Ureter (tissue), 1 donor: Measurements from ENCODE around the gene WDPCP. TPM values are rescaled to one million over a fixed set of nuclear protein-coding genes. Genes with fewer than 3 reads are reported as not detected.
"Not testable (repeated sequence)": the region's sequence is repeated elsewhere in the genome, so short reads cannot be mapped to it uniquely, and the experiment has no call there.

Experiments used
- DNase-seq: peaks from one replicate; pipeline ENCODE4 v3.0.0-alpha.2; 2020; ENCODE audit warnings: low spot score
- total RNA-seq: library from RNA; stranded (reverse); gene quantifications from one replicate; pipeline ENCODE4 v1.2.4, GENCODE V29; 2023
- donor health status: DM: yes; HTN: yes; CAD: no.

The WDPCP gene
- total RNA-seq, 1 donor from 2014 or later = 22.1 TPM

GRCh38 chr2:63463142-63463541 lies 125.1 kb downstream of the WDPCP start:
- no peak for DNase-seq

DNA sequence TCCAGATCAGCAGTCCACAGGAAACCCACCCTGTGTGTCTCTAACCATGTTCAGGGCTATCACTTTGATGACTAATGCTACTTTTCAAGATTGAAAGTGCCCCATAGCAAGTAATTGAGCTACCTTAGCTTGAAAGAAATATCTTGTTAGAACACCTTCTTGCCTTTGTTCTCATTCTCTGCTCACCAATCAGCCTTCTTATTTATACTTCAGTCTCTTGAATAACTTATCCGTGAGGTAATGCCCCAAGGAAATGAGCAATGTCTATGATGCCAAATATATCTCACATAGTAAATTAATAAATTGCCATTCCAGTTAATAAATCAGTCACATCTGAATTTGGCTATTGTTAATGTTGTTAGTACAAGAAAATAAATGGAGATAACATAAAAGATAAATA lies 141.6 kb downstream of the WDPCP start:
- DNase-seq = no peak

DNA sequence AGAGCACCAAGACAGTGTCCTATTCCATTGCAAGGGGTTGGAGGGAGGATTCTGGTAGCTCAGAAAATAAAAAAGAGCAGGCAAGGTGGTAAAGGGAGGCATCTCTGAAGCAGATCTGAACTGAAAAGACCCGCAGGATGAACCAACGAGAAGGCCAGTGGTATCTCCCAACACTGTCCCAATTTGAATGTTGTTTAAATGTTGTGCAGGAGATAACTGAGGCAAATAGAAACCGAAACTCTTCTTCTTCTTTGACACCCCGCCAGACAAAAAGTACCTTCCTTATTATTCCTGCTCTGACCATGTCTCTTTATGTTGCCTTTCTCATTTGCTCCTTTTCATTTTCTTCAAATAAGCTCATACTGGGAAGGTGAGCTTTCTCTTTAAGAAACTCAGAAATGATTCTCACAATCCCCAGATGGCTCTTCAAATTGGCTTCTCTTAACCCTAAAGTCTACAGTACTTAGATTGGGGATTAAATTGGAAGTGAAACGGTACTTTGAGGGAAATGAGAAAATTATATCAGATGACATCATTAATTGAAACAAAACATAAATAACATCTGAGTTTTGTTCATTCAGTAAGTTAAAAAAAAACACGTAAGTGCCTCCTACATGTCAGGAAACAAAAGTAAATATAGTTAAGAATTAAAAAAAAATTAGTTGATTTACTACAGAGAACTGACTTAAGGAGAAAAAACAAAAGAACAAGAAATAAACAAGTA lies 143.6 kb downstream of the WDPCP start:
- no peak for DNase-seq

DNA sequence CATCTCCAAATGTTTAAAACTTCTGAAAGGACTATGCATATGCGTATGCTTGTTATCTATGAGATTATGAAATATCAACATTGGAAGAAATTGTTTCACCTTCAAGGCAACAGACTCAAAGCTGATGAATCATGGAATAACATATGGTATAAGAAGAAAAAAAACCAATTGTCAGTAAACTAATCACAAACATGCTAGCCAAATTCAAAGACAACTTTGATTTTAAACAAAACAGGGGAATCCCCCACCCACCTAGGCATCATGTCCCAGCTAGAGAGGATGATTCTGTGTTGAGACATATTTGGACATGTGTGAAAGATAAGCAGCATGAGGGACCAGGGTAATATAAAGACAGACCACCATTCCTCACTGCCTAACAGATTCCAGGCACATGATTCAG lies 147.7 kb downstream of the WDPCP start:
- DNase-seq = no peak

DNA sequence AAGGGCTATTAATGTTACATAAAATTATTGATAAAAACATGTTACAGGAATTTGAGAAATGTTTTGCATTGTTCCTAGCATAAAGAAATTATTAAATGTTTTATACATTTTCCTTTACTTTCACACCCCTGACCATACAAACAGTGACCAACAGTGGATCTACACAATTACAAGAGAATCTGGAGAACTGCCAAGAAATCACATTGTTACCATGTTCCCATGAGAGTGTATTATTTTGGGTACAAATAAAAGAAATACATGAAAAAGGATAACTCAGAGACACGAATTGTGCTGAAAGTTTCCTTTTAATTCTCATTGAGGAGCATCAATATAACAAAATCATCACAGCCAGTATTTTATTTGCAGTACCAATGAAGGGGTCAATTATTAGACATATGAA lies 150.1 kb downstream of the WDPCP start:
- DNase-seq = no peak

DNA sequence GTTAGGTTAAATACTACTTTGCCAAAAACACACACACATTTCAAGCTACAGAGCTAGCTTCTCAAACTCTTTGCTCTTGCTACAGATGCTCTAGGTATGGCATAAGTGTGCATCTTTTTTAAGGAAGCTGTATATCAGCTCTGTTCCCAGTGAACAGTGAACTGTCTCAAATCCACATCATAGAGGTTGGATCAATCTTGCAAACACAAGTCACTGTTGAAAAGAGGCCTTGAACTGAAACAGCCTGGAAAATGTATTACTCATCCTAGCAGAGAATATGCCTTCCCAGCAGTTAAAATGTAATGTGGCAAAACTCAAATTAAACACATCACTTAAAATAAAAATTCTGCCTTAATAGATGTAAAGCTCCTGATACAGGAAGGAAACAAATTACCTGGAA lies 151.8 kb downstream of the WDPCP start:
- no peak for DNase-seq

DNA sequence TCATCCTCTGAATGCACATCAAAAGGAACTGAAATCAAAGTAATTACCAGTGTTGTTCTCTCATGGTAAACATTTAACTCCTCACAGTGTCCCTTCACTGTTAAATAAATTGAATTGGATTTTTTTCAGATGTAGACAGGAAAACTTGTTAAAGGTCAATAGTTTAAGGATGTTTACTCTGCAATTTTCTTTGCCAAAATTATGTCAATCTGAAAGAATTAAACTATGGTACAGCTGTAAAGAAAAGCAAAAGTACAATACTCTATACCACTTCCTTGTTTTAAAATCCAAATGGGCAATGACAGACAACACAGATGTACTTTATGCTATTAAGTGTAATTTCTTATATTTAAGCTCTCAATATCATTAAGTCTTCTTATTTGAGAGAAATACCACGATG lies 153.2 kb downstream of the WDPCP start:
- no peak for DNase-seq

DNA sequence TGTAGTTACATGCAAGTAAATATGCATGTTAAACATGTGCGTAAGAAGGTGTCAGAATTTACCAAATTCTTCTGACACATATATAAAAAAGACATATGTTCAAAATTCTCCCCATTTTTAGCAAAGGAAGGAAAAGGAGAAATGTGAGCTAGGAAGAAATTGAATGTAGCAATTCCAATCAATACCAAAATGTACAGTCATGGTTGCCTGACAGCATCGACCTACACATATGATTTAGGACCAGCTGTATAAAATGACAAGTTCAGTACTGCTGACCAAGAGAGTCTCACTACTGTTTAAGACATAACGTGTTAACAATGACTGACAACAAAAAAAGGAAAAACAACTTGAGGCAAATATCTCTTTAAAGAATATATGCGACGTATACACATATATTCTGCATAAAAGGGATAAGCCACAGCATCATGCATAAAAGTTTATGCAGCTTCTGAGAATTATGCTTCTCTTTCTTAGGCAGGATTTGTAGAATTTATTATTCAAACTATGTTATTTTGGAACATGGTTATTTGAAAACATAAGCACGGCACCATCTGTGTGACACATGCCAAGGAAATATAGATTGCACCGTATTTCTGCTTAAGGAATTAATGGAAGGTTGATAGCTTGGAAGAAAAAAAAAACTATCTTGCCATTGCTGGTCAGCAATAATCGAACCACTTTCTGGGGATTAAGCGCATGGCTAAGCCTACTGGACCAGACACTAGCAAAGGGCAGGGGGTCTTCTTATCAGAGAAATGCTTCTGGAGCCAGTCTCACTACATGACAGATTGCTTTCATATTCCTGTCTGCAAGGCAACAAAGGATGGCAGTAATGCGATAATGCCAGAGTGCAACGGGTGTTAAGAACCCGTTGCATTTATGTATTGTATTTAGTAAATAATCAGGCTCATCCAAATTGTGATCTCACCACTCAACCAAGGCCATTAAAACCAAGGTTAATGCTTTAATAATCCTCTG lies 154.0 kb downstream of the WDPCP start:
- no peak for DNase-seq

DNA sequence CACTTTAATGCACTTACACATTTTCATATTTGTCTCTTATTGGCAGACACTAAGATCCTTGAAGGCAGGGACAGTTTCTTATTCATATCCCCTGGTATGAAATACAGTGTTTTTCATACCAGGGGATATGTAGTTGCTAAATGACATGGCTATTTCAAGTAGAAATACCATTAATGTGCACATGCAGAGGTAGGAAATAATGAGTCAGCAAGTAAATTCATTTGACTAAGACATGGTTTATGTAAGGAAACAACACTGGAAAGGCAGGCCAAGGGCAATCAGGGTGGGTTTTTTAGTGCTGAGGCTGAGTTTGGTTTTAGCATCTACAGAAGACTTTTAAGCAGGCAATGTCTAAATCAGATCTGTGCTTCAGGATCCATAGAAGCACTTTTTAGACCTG lies 155.9 kb downstream of the WDPCP start:
- no peak for DNase-seq

DNA sequence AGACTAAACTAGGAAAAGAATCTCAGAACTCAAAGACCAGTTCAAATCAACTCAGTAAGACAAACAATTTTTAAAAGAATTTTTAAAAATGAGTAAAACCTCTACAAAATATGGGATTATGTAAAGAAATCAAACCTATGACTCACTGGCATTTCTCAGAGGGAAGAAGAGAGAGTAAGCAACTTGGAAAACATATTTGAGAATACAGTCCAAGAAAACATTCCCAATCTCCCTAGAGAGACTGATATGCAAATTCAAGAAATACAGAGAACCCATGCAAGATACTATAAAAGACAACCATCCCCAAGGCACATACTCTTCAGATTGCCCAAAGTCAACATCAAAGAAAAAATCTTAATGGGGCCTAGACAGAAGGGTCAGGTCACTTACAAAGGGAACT lies 162.7 kb downstream of the WDPCP start:
- DNase-seq = no peak

- DNase-seq = no peak
These were observed 163.2 kb downstream of the WDPCP start for GRCh38 chr2:63425079-63425416.

DNA sequence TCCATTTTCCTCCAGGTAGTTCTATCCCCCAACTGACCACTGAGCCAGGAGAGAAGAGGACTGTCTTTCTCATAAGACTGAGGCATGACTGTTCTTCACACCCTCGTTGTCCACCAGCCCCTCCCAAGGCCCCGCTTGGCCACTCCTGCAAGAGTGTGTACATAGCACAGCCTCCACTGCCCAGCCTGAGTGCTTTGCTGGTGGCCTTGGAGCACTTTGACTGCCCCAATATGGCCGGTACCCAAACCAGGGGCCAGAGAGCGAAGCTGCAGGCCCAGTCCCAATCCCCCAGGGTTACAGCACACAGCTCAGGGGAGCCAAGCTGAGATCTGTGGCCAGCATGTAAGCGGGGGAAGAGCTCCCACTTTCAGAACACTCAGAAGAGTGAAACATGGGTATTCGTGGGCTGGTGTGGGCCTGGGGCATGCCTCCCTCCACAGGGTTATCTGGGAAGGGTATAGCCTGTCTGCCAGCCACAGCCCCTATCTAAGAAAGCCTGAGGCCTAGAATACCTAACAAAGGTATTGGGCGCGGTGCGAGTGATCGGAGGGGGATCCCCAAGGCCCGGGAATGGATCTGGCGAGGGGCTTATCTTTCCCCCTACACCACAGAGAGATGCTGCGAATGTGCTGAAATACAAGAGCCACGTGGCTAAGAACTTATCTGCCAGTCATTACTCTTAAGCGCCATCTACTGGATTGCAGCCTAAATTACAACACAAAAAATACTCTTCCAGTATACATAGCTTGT lies 163.8 kb downstream of the WDPCP start:
- no peak for DNase-seq

DNA sequence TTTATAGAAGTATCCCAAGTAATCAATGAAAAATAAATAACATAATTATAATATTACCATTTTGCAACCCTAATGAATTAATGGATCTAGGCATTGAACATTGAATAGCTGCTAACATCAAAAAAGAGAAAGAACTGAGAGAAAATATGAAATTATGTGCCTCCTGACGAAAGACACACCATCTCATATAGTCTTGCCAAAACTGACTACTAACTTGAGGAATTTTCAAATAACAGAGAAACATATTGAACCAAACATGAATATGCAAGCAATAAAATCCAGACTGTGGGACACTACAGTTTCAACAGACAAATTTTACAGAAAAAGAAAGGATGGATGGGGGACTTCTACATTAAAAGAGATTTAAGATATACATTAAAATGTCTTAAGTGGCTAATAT lies 165.7 kb downstream of the WDPCP start:
- DNase-seq = no peak

GRCh38 chr2:63408530-63408929 lies 179.7 kb downstream of the WDPCP start:
- DNase-seq = no peak

GRCh38 chr2:63406641-63407040 lies 181.6 kb downstream of the WDPCP start:
- no peak for DNase-seq

- no peak for DNase-seq
These were observed 184.5 kb downstream of the WDPCP start for GRCh38 chr2:63403820-63404219.

- not testable (repeated sequence) for DNase-seq
These were observed 185.4 kb downstream of the WDPCP start for GRCh38 chr2:63402889-63403288.

DNA sequence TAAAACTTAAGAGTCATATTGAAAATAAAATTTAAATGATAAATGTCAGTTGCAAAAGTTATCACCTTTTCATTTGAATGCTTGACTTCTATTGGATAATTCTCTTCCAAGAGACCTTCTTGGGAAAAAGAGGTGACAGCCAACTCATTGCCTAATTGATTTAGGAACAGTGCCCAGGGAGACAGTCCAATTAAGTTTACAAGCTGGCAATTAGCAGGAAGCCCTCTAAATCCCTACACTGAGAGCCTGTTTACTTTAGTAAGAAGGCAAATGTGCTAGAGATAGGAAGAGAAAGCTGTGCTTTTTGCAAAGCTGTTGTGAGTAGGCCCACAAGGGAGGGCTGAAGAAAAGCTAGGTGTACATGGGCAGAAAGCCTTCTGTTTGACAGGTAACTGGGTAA lies 189.1 kb downstream of the WDPCP start:
- DNase-seq = no peak

DNA sequence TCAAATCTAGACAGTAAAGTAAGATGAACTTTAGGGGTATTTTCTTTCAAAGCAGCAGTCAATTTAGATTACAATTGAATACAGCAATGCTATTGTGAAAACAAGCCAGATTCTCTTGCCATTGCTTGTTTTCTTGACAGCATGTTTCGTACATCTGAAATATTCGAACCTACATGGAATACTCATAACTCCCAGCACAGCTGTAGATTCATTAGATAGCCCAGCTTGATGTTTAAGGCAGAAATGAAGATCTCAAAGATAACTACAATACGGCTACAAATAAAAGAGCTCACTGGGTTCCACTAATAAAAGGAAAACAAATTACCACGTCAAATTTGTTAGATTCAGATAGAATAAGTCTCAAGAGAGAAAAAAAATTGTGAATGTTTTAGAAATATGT lies 208.8 kb downstream of the WDPCP start:
- DNase-seq = no peak

DNA sequence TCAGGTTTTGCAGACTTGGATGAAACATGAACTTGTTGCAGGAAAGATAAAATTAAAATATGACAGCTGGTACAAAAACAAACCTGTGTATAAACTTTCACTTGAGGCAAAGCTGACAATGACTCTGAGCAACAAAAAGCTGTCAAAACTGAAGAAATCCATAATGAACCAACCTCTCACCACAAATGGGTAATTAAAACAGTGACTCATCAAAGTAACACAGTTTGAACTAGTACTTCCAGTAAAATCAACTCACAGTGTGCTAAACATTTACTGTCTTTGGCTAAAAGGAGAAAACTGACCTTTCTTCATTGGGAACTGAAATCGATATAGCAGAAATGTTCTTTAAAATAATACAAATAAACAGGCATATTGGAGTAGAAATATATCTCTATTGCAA lies 209.7 kb downstream of the WDPCP start:
- DNase-seq = no peak

GRCh38 chr2:63374341-63374740 lies 213.9 kb downstream of the WDPCP start:
- DNase-seq = no peak

DNA sequence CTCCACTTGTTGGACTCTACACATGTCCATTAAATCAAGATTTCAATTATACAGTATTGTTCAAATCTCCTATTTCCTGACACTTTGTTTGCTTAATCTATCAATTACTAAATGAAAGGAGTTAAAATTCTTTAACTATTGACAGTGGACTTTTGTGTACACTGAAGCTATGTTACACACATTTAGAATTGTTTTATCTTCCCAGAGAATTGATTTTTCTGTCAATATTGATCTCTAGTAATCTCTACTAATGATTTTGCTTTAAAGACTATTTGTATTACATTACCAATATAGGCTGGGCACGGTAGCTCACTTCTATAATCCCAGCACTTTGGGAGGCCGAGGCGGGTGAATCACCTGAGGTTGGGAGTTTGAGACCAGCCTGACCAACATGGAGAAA lies 215.7 kb downstream of the WDPCP start:
- DNase-seq = no peak

DNA sequence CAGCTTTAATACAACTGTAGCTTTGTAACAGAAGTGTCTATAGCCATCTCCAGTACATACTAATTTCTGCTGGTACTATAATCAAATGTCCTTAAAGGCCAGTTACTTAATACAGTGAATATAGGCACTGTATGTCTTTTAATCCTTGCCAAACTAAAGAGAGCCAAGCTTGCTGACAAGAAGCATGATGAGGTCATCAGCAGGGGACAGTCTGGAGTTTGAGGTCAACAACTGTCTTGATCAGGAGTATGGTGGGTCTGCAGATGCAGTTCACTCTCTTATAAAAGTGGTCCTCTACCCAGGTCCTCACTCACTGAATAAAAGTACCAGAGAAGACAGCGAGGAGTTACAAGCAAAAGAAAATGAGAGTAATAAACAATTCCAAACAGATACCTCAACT lies 219.1 kb downstream of the WDPCP start:
- DNase-seq = no peak
